HepG2 (cell line): ENCODE measurements around the gene VPS37D. TPM values are rescaled to one million over a fixed set of nuclear protein-coding genes. Genes with fewer than 3 reads are reported as not detected.
A peak's percentile ranks its signal among the peaks of the same experiment; 100 is the strongest.

Experiments used
- FOXK1 ChIP-seq: sonication (generic); formaldehyde crosslinking; IDR thresholded peaks from 2 replicates; pipeline ENCODE4 v1.4.0; 2020; ENCODE audit warnings: low read depth, missing genetic modification reagents, borderline replicate concordance
- HINFP ChIP-seq: sonication (generic); formaldehyde crosslinking; IDR thresholded peaks from 2 replicates; pipeline ENCODE4 v1.4.0; 2020; ENCODE audit warnings: low read depth, mild to moderate bottlenecking, missing genetic modification reagents
- NKX3-1 ChIP-seq: sonication (generic); formaldehyde crosslinking; IDR thresholded peaks from 2 replicates; pipeline ENCODE4 v1.5.0; 2020; ENCODE audit warnings: missing genetic modification reagents
- NPAS2 ChIP-seq: sonication (generic); formaldehyde crosslinking; IDR thresholded peaks from 2 replicates; pipeline ENCODE4 v1.8.0; 2022; ENCODE audit warnings: mild to moderate bottlenecking, missing genetic modification reagents, borderline replicate concordance
- SETDB1 ChIP-seq: sonication (generic); formaldehyde crosslinking; IDR thresholded peaks from 2 replicates; pipeline ENCODE4 v1.5.1; 2020; ENCODE audit warnings: missing genetic modification reagents, mild to moderate bottlenecking, borderline replicate concordance
- TFDP2 ChIP-seq: sonication (generic); formaldehyde crosslinking; IDR thresholded peaks from 2 replicates; pipeline ENCODE4 v1.4.0; 2020; ENCODE audit warnings: missing genetic modification reagents
- XRCC5 ChIP-seq: fragments of 200-400 bp; formaldehyde crosslinking; optimal IDR thresholded peaks from 2 replicates; pipeline ENCODE3; 2017; ENCODE audit warnings: mild to moderate bottlenecking, low read length
- YEATS4 ChIP-seq: sonication (generic); formaldehyde crosslinking; IDR thresholded peaks from 2 replicates; pipeline ENCODE4 v1.4.0; 2020; ENCODE audit warnings: missing genetic modification reagents, borderline replicate concordance
- ZKSCAN1 ChIP-seq: fragments of 150-350 bp; IDR thresholded peaks from 2 replicates; pipeline ENCODE4 v1.6.1; 2014; ENCODE audit warnings: low read length
- ZNF552 ChIP-seq: sonication (generic); formaldehyde crosslinking; IDR thresholded peaks from 2 replicates; pipeline ENCODE4 v1.9.0; 2022; ENCODE audit warnings: missing genetic modification reagents, mild to moderate bottlenecking, borderline replicate concordance
- ZNF564 ChIP-seq: sonication (generic); formaldehyde crosslinking; IDR thresholded peaks from 2 replicates; pipeline ENCODE4 v1.8.1; 2023; ENCODE audit warnings: mild to moderate bottlenecking, missing genetic modification reagents
- polyA plus RNA-seq, 8 experiments: library from polyadenylated mRNA; depleted of rRNA in 3 of 8; stranded (reverse) in 7 of 8; unstranded in 1 of 8; fragments of >200 nt; fragmentation: Illumina TruSeq in 4 of 8; extraction: Trizol in 4 of 8; gene quantifications; 2 replicates each; pipeline versions ENCODE4 v1.2.1 to v1.2.3, GENCODE V29; 2011 to 2016; ENCODE audit warnings: low read depth in 4 of 8, missing spikeins in 1 of 8, mixed read lengths in 1 of 8; ENCODE audit not compliant: insufficient read depth in 1 of 8
- total RNA-seq, 5 experiments: library from RNA; depleted of rRNA; stranded (reverse); fragments of >200 nt; fragmentation: Illumina TruSeq; extraction: Trizol; gene quantifications; 2 replicates each; pipeline ENCODE4 v1.2.3, GENCODE V29; 2016; ENCODE audit warnings: low read depth in 1 of 5
- TF ChIP-seq, protein P1 (sequence below): sonication (generic); formaldehyde crosslinking; IDR thresholded peaks from 2 replicates; pipeline ENCODE4 v1.4.0; 2020; ENCODE audit warnings: missing genetic modification reagents, borderline replicate concordance
- TF ChIP-seq, protein P2 (sequence below): sonication (generic); formaldehyde crosslinking; IDR thresholded peaks from 2 replicates; pipeline ENCODE4 v1.4.0; 2020; ENCODE audit warnings: missing genetic modification reagents
- TF ChIP-seq, protein P3 (sequence below): sonication (generic); formaldehyde crosslinking; IDR thresholded peaks from 2 replicates; pipeline ENCODE4 v1.4.0; 2020; ENCODE audit warnings: mild to moderate bottlenecking, missing genetic modification reagents
- TF ChIP-seq, protein P4 (sequence below): sonication (generic); formaldehyde crosslinking; IDR thresholded peaks from 2 replicates; pipeline ENCODE4 v1.9.0; 2021; ENCODE audit warnings: missing genetic modification reagents, mild to moderate bottlenecking, borderline replicate concordance

The VPS37D gene
- total and polyA plus RNA-seq, 2 of the 13 experiments (the other 11 are each of a cell fraction or from before 2014, with no cell fraction given), result 3.8 to 6.3 TPM

- TF ChIP-seq, protein P1, sequence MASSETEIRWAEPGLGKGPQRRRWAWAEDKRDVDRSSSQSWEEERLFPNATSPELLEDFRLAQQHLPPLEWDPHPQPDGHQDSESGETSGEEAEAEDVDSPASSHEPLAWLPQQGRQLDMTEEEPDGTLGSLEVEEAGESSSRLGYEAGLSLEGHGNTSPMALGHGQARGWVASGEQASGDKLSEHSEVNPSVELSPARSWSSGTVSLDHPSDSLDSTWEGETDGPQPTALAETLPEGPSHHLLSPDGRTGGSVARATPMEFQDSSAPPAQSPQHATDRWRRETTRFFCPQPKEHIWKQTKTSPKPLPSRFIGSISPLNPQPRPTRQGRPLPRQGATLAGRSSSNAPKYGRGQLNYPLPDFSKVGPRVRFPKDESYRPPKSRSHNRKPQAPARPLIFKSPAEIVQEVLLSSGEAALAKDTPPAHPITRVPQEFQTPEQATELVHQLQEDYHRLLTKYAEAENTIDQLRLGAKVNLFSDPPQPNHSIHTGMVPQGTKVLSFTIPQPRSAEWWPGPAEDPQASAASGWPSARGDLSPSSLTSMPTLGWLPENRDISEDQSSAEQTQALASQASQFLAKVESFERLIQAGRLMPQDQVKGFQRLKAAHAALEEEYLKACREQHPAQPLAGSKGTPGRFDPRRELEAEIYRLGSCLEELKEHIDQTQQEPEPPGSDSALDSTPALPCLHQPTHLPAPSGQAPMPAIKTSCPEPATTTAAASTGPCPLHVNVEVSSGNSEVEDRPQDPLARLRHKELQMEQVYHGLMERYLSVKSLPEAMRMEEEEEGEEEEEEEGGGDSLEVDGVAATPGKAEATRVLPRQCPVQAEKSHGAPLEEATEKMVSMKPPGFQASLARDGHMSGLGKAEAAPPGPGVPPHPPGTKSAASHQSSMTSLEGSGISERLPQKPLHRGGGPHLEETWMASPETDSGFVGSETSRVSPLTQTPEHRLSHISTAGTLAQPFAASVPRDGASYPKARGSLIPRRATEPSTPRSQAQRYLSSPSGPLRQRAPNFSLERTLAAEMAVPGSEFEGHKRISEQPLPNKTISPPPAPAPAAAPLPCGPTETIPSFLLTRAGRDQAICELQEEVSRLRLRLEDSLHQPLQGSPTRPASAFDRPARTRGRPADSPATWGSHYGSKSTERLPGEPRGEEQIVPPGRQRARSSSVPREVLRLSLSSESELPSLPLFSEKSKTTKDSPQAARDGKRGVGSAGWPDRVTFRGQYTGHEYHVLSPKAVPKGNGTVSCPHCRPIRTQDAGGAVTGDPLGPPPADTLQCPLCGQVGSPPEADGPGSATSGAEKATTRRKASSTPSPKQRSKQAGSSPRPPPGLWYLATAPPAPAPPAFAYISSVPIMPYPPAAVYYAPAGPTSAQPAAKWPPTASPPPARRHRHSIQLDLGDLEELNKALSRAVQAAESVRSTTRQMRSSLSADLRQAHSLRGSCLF (CRISPR knock-in tag), result no peak; the same call in 1 of the 2 replicates
- TF ChIP-seq SETDB1, result no peak
- no peak; the same call in 1 of the 2 replicates for TF ChIP-seq ZKSCAN1
- peak; percentile 70; the same call in 1 of the 2 replicates for TF ChIP-seq ZNF552 (CRISPR knock-in tag)
- TF ChIP-seq, protein P2, sequence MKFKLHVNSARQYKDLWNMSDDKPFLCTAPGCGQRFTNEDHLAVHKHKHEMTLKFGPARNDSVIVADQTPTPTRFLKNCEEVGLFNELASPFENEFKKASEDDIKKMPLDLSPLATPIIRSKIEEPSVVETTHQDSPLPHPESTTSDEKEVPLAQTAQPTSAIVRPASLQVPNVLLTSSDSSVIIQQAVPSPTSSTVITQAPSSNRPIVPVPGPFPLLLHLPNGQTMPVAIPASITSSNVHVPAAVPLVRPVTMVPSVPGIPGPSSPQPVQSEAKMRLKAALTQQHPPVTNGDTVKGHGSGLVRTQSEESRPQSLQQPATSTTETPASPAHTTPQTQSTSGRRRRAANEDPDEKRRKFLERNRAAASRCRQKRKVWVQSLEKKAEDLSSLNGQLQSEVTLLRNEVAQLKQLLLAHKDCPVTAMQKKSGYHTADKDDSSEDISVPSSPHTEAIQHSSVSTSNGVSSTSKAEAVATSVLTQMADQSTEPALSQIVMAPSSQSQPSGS (CRISPR knock-in tag), result peak; percentile 87
- no peak for TF ChIP-seq NPAS2 (CRISPR knock-in tag)
- TF ChIP-seq HINFP (CRISPR knock-in tag), result no peak
- TF ChIP-seq TFDP2 (CRISPR knock-in tag), result peak; percentile 74; the same call in 1 of the 2 replicates
- peak; percentile 68; the same call in 1 of the 2 replicates for TF ChIP-seq YEATS4 (CRISPR knock-in tag)
- TF ChIP-seq NKX3-1 (CRISPR knock-in tag), result no peak
- TF ChIP-seq, protein P3, sequence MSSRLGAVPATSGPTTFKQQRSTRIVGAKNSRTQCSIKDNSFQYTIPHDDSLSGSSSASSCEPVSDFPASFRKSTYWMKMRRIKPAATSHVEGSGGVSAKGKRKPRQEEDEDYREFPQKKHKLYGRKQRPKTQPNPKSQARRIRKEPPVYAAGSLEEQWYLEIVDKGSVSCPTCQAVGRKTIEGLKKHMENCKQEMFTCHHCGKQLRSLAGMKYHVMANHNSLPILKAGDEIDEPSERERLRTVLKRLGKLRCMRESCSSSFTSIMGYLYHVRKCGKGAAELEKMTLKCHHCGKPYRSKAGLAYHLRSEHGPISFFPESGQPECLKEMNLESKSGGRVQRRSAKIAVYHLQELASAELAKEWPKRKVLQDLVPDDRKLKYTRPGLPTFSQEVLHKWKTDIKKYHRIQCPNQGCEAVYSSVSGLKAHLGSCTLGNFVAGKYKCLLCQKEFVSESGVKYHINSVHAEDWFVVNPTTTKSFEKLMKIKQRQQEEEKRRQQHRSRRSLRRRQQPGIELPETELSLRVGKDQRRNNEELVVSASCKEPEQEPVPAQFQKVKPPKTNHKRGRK (CRISPR knock-in tag), result no peak
- TF ChIP-seq FOXK1 (CRISPR knock-in tag), result peak; percentile 78
- TF ChIP-seq, protein P4, sequence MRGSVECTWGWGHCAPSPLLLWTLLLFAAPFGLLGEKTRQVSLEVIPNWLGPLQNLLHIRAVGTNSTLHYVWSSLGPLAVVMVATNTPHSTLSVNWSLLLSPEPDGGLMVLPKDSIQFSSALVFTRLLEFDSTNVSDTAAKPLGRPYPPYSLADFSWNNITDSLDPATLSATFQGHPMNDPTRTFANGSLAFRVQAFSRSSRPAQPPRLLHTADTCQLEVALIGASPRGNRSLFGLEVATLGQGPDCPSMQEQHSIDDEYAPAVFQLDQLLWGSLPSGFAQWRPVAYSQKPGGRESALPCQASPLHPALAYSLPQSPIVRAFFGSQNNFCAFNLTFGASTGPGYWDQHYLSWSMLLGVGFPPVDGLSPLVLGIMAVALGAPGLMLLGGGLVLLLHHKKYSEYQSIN (CRISPR knock-in tag), result no peak
- TF ChIP-seq XRCC5, result peak; percentile 50
- TF ChIP-seq ZNF564 (CRISPR knock-in tag), result peak; percentile 87
Measured at GRCh38 chr7:73622909-73623797, 44.5 kb upstream of the VPS37D start (continued).
